SK-N-SH treated with all-trans-retinoic acid at 6 μM for 48 hours (cell line): ENCODE results near the gene KCNJ9.

Experiments used
- PATZ1 ChIP-seq: fragments of 250-450 bp; sonication (Bioruptor Pico); IDR thresholded peaks from 2 replicates; pipeline ENCODE4 v1.8.0; 2020; ENCODE audit warnings: mild to moderate bottlenecking, moderate library complexity, borderline replicate concordance
- ZFP30 ChIP-seq: fragments of 450-650 bp; formaldehyde crosslinking; IDR thresholded peaks from 2 replicates; pipeline ENCODE4 v1.5.0; 2022; ENCODE audit warnings: mild to moderate bottlenecking, moderate library complexity

- TF ChIP-seq ZFP30 (CRISPR knock-in tag) (no peak), PATZ1 (CRISPR knock-in tag) (no peak)
These were observed 32.1 kb downstream of the KCNJ9 start for GRCh38 chr1:160113407-160113806.
